Thymus (tissue), 11 donors: ENCODE results near the gene COL28A1. TPM values are rescaled to one million over a fixed set of nuclear protein-coding genes. Genes with fewer than 3 reads are reported as not detected.
"Not testable (repeated sequence)": the region's sequence is repeated elsewhere in the genome, so short reads cannot be mapped to it uniquely, and the experiment has no call there.

Source experiments
- DNase-seq, 9 donors: peaks; one replicate each; pipeline ENCODE4 v3.0.0-alpha.2; 2013; ENCODE audit warnings: low spot score in 9 of 9, low read depth in 6 of 9, missing footprints in 1 of 9
- H3K27ac ChIP-seq, 2 donors: one replicate each; pipeline ENCODE4 v1.5.1; 2013; ENCODE audit warnings: control low read depth in 1 of 2, low read depth in 1 of 2, low read length in 1 of 2, mild to moderate bottlenecking in 1 of 2, moderate library complexity in 1 of 2
- H3K27me3 ChIP-seq, 2 donors: one replicate each; pipeline ENCODE4 v1.5.1; 2013; ENCODE audit warnings: low read length in 1 of 2; ENCODE audit not compliant: control insufficient read depth in 2 of 2, insufficient read depth in 1 of 2
- H3K36me3 ChIP-seq, 2 donors: one replicate each; pipeline ENCODE4 v1.5.1; 2013; ENCODE audit warnings: low read length in 1 of 2, mild to moderate bottlenecking in 1 of 2, moderate library complexity in 1 of 2; ENCODE audit not compliant: control insufficient read depth in 2 of 2, insufficient read depth in 2 of 2
- H3K4me1 ChIP-seq, 2 donors: one replicate each; pipeline ENCODE4 v1.5.1; 2013; ENCODE audit warnings: low read length in 2 of 2; ENCODE audit not compliant: control insufficient read depth in 2 of 2, insufficient read depth in 2 of 2
- H3K4me3 ChIP-seq, 2 donors: one replicate each; pipeline ENCODE4 v1.5.1; 2013; ENCODE audit warnings: low read length in 2 of 2, control low read depth in 1 of 2, mild to moderate bottlenecking in 1 of 2
- H3K9me3 ChIP-seq, 2 donors: one replicate each; pipeline ENCODE4 v1.5.1; 2013; ENCODE audit warnings: low read length in 1 of 2, mild to moderate bottlenecking in 1 of 2; ENCODE audit not compliant: control insufficient read depth in 2 of 2, insufficient read depth in 1 of 2
- WGBS: extraction: QIAGEN DNeasy Blood & Tissue Kit; methylation state at CpG from one replicate; pipeline ENCODE4 v1.1.7; 2013; 5-methylcytosine and 5-hydroxymethylcytosine counted together
- polyA plus RNA-seq: library from polyadenylated mRNA; stranded (reverse); fragments of 200-250 nt; gene quantifications from one replicate; pipeline ENCODE4 v1.2.3, GENCODE V29; 2013
- total RNA-seq: library from RNA; stranded (reverse); fragments of 120-200 nt; gene quantifications from one replicate; pipeline ENCODE4 v1.2.4, GENCODE V29; 2013
- donor health status: healthy.

Gene COL28A1
- total and polyA plus RNA-seq, 2 donors, result 0.24 to 0.71 TPM

DNA sequence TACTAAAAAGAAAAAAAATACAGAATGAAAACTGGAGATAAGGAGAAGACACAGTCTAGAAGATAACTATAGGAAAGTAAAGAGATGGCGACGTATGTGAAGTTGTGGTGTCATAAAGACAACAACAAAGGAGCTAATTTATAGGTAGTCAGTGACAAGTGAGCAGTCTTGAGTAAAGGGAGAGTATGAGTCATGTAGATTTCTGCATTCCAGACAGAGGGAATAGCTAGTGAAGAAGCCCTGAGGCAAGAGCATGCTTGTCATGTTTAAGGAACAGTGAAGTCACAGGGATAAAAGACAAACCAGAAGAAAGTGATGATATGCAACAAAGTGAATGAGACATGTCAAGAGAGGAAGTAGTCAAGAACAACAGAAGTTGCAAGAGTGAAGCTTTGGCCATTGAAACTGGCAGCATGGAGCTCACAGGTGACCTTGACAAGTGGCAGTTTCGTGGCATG lies 28.7 kb upstream of the COL28A1 start:
- H3K27ac ChIP-seq, result no peak overlapping the region
- no peak for DNase-seq
- 80% methylated on average over 3 of the region's 3 CpGs for WGBS

DNA sequence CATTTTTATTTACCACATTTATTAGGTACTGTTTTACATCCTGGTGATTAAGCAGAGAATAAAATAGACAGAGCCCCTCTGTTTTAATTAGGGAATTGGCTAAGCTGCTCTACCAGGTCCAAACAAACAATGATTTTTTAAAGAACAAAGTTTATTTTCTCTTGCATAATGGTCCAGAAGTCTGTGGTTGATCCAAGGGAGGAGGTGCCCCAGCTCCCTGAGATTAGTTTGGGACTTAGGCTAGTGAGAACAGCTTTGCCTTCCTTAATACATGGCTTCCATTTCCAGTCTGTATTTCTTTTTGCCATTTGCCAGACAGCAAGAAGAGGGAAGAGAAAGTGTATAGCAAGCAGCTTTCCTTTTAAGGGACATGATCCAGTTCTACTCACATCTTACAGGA lies 28.1 kb upstream of the COL28A1 start:
- Histone ChIP-seq H3K36me3 (no peaks in the 10 kb centered on the region), H3K4me1 (peaks cover 0 to 10% of the 10 kb centered on the region in 2 donors), H3K9me3 (no peaks in the 10 kb centered on the region), H3K27me3 (no peaks in the 10 kb centered on the region), H3K4me3 (no peak overlapping the region), H3K27ac (no peak overlapping the region)
- no peak for DNase-seq

More for the DNA sequence above, 28.7 kb upstream of the COL28A1 start:
- Histone ChIP-seq H3K9me3 (no peaks in the 10 kb centered on the region), H3K36me3 (no peaks in the 10 kb centered on the region), H3K27me3 (no peaks in the 10 kb centered on the region), H3K4me1 (peaks cover 3 to 15% of the 10 kb centered on the region in 2 donors), H3K4me3 (no peak overlapping the region)

DNA sequence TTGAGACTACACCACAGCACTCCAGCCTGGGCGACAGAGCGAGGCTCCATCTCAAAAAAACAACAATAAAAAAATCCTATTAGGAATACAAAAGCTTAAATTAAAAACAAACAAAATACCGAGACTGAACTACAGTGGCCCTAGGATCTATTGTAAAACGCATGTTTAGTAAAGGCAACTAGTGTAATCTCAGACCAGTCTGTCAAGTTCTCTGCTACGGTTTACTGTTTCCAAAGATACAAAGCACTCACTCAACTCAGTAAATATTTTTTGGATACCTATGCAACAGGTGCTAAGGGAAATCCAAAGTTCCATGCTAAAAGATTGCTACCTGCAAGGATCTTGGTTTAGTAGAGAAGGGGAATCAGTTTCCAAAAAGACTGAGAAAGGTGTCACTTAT lies 27.6 kb upstream of the COL28A1 start:
- no peak for DNase-seq
- no peaks in the 10 kb centered on the region for H3K36me3 ChIP-seq
- no peaks in the 10 kb centered on the region for H3K9me3 ChIP-seq
- 97% methylated on average over 5 of the region's 5 CpGs for WGBS
- no peak overlapping the region for H3K4me3 ChIP-seq
- peaks cover 0 to 7% of the 10 kb centered on the region in 2 donors for H3K4me1 ChIP-seq
- H3K27ac ChIP-seq, result no peak overlapping the region
- no peaks in the 10 kb centered on the region for H3K27me3 ChIP-seq

DNA sequence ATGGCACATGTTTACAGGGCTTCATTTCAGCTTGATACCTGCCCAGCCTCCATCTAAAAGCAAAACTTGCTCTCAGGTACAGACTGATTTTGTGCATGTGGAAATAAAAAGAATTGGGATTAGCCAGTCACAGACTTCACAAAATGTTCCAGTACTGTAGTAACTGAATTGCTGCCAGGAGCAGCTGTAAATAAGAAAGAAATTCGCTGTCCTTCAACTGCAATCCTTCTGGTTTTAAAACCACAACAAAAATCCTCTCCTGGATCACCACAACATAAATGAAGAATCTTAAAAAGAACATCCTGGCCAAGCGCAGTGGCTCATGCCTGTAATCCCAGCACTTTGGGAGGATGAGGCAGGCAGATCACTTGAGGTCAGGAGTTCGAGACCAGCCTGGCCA lies 27.1 kb upstream of the COL28A1 start:
- DNase-seq, result no peak
- Histone ChIP-seq H3K27me3 (no peaks in the 10 kb centered on the region), H3K36me3 (no peaks in the 10 kb centered on the region), H3K4me3 (no peak overlapping the region), H3K27ac (no peak overlapping the region), H3K4me1 (peaks cover 0 to 5% of the 10 kb centered on the region in 2 donors), H3K9me3 (no peaks in the 10 kb centered on the region)
- WGBS, result 94% methylated on average over 3 of the region's 3 CpGs

DNA sequence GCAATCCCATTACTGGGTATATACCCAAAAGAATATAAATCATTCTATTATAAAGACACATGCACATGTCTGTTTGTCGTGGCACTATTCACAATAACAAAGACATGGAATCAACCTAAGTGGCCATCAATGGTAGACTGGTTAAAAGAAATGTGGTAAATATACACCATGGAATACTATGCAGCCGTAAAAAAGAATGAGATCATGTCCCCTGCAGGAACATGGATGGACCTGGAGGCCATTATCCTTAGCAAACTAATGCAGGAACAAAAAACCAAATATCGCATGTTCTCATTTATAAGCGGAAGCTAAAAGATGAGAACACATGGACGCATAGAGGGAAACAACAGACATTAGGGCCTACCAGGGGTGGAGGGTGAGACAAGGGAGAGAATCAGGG lies 25.9 kb upstream of the COL28A1 start:
- not testable (repeated sequence) for H3K27ac ChIP-seq, H3K9me3 ChIP-seq, H3K36me3 ChIP-seq, H3K4me1 ChIP-seq, H3K4me3 ChIP-seq, H3K27me3 ChIP-seq, DNase-seq
- WGBS, result 99% methylated on average over 5 of the region's 5 CpGs

DNA sequence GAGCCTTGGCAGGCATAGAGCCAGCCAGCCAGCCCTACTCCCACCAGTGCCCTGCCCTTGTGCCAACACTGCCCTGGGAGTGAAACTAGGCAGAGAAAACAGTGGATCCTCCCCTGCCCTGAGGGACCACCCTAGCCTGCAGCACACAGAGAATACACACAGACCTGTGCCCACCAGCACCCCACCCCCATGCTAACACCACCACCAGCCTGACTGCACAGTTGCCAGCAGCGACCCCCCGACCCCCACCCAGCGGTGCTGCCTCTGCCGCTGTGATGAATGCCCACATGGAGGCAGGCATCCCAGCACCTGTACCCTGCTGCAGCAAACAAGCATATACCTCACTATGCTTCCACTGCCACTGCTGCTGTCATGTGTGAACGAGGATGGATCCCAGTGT lies 21.6 kb upstream of the COL28A1 start:
- WGBS, result 97% methylated on average over 5 of the region's 5 CpGs
- no peak for DNase-seq
- Histone ChIP-seq H3K4me1 (no peaks in the 10 kb centered on the region), H3K9me3 (peaks cover 0 to 3% of the 10 kb centered on the region in 2 donors), H3K4me3 (no peak overlapping the region), H3K27ac (no peak overlapping the region), H3K27me3 (no peaks in the 10 kb centered on the region), H3K36me3 (peaks cover 0 to 3% of the 10 kb centered on the region in 2 donors)

DNA sequence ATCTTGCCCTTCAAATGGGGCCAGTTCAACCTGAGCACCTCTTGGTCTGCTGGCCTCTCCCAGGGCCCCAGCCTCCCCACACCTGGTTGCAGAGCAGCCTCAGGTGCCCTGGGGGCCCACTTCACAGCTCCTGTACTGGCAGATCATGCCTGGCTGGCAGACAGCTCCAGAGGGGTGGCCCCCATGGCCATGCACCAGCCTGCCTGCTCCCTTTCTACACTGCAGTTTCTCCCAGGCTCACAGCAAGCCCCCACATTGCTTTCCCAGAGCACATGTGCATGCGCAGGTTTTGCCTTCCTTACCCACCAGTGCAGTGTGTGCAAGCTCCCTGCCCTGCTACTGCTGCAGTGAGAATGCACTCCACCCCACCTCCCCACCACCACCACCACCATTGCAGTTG lies 21.2 kb upstream of the COL28A1 start:
- H3K36me3 ChIP-seq, result peaks cover 0 to 3% of the 10 kb centered on the region in 2 donors
- WGBS, result 100% methylated on average over 1 of the region's 1 CpG
- H3K9me3 ChIP-seq, result peaks cover 0 to 3% of the 10 kb centered on the region in 2 donors
- no peaks in the 10 kb centered on the region for H3K27me3 ChIP-seq
- no peak overlapping the region for H3K27ac ChIP-seq
- H3K4me3 ChIP-seq, result no peak overlapping the region
- no peaks in the 10 kb centered on the region for H3K4me1 ChIP-seq
- DNase-seq, result no peak

DNA sequence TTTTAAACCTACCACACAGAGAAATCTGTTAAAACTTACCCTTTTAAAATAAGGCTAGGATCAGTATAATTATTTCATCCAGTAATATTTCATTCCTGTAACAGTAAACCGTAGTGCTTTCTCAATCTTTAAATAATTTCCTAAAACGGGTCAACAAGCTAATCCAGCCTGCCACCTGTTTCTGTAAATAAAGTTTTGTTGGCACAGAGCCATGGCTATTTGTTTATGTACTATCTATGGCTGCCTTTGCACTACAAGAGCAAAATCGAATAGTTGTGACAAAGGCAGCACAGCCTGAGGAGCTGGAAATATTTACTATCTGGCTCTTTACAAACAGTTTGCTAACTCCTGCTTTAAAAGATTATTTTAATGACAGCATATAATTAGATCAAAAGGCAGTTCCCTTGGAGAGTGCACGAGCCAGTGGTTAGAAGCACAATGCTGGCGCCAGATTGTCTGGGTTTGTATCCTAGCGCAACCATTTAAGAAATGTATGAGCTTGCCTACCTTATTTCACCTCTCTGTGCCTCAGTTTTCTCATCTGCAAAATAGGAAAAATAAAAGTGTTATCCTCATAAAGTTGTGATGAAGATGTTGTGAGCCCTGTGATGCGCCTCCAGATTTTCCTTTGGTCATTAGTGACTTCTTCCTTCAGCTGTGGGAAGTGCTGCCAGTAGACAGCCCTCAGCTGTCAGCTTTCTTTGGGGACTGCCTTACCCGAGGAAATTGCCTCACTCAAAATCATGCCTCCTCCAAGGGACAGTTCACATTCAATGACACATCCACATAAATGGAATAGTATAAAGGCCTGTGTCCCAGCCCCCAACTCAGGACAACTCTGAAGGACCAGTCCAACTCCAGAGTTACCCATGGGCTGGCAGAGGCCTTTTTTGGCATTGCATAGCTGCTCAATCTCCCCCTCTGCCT lies 19.2 kb upstream of the COL28A1 start:
- Histone ChIP-seq H3K36me3 (peaks cover 0 to 3% of the 10 kb centered on the region in 2 donors), H3K4me3 (no peak overlapping the region), H3K27me3 (no peaks in the 10 kb centered on the region), H3K27ac (no peak overlapping the region), H3K4me1 (no peaks in the 10 kb centered on the region), H3K9me3 (peaks cover 0 to 3% of the 10 kb centered on the region in 2 donors)
- WGBS, result 84% methylated on average over 8 of the region's 8 CpGs
- DNase-seq, result no peak

DNA sequence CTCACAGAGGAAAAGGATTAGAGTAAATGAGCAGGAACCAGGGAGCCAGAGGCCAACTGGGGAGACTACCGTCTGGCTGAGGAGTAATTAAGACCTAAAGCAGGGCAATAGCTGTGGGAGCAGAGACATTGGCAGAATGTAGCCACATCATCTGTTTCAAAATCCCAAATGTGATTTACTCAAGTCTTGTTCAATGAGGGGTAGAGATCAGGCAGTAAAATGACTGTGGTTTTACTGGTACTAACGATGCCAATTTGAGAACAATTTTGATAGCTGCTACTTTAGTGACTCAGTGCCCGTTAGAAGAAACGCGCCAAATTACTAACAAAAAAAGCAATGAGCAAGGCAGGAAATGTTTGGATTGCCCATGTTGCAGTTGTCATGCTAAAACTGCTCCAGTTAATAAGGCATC lies 18.4 kb upstream of the COL28A1 start:
- Histone ChIP-seq H3K27ac (no peak overlapping the region), H3K4me1 (no peaks in the 10 kb centered on the region), H3K36me3 (peaks cover 0 to 3% of the 10 kb centered on the region in 2 donors), H3K27me3 (no peaks in the 10 kb centered on the region), H3K4me3 (no peak overlapping the region), H3K9me3 (peaks cover 0 to 3% of the 10 kb centered on the region in 2 donors)
- DNase-seq, result no peak
- WGBS, result 97% methylated on average over 5 of the region's 5 CpGs
